Activated naive CD4-positive, alpha-beta T cell treated with anti-CD3 and anti-CD28 coated beads, Interleukin-2, amount 50 U/mL, for 72 hours (primary cell): ENCODE results near the gene XPOT. TPM values are rescaled to one million over a fixed set of nuclear protein-coding genes. Genes with fewer than 3 reads are reported as not detected.
"Not testable (repeated sequence)": the region's sequence is repeated elsewhere in the genome, so short reads cannot be mapped to it uniquely, and the experiment has no call there.

Experiments used
- ATAC-seq, 2 donors: fragments of 150-1000 bp; cut with Tn5 transposase; 2 replicates each; pipeline ENCODE4 v1.10.0; 2021; ENCODE audit warnings: mild to moderate bottlenecking in 2 of 2, moderate library complexity in 2 of 2
- DNase-seq, 2 donors: peaks; one replicate each; pipeline ENCODE4 v3.0.0; 2021 to 2022; ENCODE audit warnings: low spot score in 2 of 2
- H3K27ac Mint-ChIP-seq, 2 donors: one replicate each; pipeline ENCODE4 v1.8.0; 2022; ENCODE audit warnings: mild to moderate bottlenecking in 2 of 2, mixed read lengths in 2 of 2
- H3K36me3 Mint-ChIP-seq, 2 donors: one replicate each; pipeline ENCODE4 v1.8.0; 2022; ENCODE audit warnings: mixed read lengths in 2 of 2
- H3K9me3 Mint-ChIP-seq, 2 donors: one replicate each; pipeline ENCODE4 v1.8.0; 2022; ENCODE audit warnings: mixed read lengths in 2 of 2
- total RNA-seq, 2 donors: library from RNA; stranded (reverse); gene quantifications; one replicate each; pipeline ENCODE4 v1.2.3, GENCODE V29; 2022

XPOT gene
- 100 to 1,000 TPM; 124 to 138 TPM for total RNA-seq

- DNase-seq, result peak; percentile 88 to 97
These were observed at the start of gene XPOT for GRCh38 chr12:64403707-64404469. XPOT (plus strand) TSS chr12:64404392; CDS start chr12:64410036, 5,644 bp downstream.

DNA sequence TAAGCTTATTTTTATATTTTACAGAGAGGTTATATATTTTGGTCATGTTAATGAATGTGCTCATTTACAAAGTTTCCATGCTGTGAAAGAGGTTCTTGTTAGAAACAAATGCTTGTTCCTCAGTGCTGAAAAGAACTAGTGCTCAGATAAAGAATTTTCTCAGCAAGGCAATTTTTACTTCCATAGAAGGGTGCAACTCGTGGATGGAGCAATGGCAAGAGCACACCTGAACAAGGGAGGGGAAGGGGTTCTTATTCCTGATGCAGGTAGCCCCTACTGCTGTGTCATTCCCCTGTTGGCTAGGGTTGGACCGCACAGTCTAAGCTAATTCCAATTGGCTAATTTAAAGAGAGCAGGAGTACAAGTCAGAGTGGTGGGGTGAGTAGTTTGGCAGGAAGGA lies 48.0 kb upstream of the XPOT start:
- not testable (repeated sequence) for H3K36me3 Mint-ChIP-seq, H3K27ac Mint-ChIP-seq, ATAC-seq, H3K9me3 Mint-ChIP-seq, DNase-seq

More at GRCh38 chr12:64403707-64404469, at the start of gene XPOT:
- ATAC-seq, result peak; percentile 91 to 97
- Mint-ChIP-seq H3K9me3 (peaks cover 0 to 4% of the 10 kb centered on the region in 2 donors), H3K27ac (peak within 1 kb of the TSS; percentile 99 to 100), H3K36me3 (peaks cover 13 to 20% of the 10 kb centered on the region in 2 donors)

DNA sequence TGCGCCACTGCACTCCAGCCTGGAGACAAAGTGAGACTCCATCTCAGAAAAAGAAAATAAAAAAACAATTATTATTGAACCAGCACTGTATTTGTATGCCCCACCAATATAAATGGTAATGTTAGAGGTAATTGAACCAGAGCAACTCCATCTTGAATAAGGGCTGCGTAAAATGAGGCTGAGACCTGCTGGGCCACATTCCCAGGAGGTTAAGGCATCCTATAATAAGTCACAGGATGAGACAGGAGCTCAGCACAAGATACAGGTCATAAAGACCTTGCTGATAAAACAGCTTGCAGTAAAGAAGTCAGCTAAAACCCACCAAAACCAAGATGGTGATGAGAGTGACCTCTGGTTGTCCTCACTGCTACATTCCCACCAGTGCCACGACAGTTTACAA lies 43.0 kb upstream of the XPOT start:
- H3K36me3 Mint-ChIP-seq, ATAC-seq, H3K9me3 Mint-ChIP-seq, DNase-seq, H3K27ac Mint-ChIP-seq: not testable (repeated sequence)

GRCh38 chr12:64362721-64363305 lies 41.4 kb upstream of the XPOT start:
- Mint-ChIP-seq H3K27ac (no peak overlapping the region), H3K9me3 (no peaks in the 10 kb centered on the region), H3K36me3 (no peaks in the 10 kb centered on the region)
- ATAC-seq, result no peak
- no peak for DNase-seq

GRCh38 chr12:64383675-64384074 lies 20.5 kb upstream of the XPOT start:
- Mint-ChIP-seq H3K27ac (no peak overlapping the region), H3K9me3 (peaks cover 8 to 14% of the 10 kb centered on the region in 2 donors), H3K36me3 (peaks cover 5 to 18% of the 10 kb centered on the region in 2 donors)
- DNase-seq, result no peak
- no peak for ATAC-seq

- DNase-seq, result no peak
- peak overlapping the region; percentile 10 to 79 for H3K27ac Mint-ChIP-seq
- peaks cover 5 to 18% of the 10 kb centered on the region in 2 donors for H3K36me3 Mint-ChIP-seq
- ATAC-seq, result peak; percentile 25 to 54
- H3K9me3 Mint-ChIP-seq, result peaks cover 8 to 14% of the 10 kb centered on the region in 2 donors
These were observed 19.2 kb upstream of the XPOT start for GRCh38 chr12:64385019-64385418.

DNA sequence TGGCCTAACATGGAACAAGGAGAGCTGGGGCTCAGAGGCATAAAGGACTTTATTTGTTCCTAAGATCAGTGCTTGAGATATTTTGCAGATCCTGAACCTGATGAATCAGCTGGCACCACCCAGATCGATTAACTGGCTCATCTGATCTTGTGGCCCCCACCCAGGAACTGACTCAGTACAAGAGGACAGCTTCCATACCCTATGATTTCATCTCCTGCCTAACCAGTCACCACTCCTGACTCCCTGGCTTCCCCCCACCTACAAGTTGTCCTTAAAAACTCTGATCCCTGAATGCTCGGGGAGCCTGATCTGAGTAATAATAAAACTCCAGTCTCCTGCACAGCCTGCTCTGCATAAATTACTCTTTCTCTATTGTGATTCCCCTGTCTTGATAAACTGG lies 18.7 kb upstream of the XPOT start:
- ATAC-seq, result peak; percentile 94 to 97
- H3K36me3 Mint-ChIP-seq, result peaks cover 5 to 14% of the 10 kb centered on the region in 2 donors
- H3K27ac Mint-ChIP-seq, result peak overlapping the region; percentile 10 to 79
- peak; percentile 40 to 80 for DNase-seq
- H3K9me3 Mint-ChIP-seq, result peaks cover 3 to 10% of the 10 kb centered on the region in 2 donors

GRCh38 chr12:64387197-64387816 lies 16.9 kb upstream of the XPOT start:
- no peaks in the 10 kb centered on the region for H3K9me3 Mint-ChIP-seq
- H3K27ac Mint-ChIP-seq, result no peak overlapping the region
- ATAC-seq (no peak), DNase-seq (no peak)
- no peaks in the 10 kb centered on the region for H3K36me3 Mint-ChIP-seq

DNA sequence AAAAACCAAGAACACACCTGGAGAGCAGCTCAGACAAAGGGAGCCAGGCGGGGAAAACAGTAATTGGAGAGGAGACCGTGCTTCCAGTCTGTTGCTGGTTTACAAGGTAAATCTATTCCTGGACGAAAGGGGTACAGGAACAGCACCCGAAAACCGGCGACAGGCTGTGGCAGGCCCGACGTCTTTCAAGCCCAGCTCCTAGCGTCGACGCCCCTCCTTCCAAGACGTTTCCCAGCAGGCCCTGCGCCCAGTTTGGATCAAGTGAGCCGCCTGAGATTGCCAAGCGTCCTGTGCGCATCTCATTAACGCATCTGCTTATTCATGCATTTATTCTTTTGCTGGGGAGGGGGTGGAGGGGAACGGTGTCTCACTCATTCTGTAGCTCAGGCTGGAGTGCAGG lies 15.0 kb upstream of the XPOT start:
- Mint-ChIP-seq H3K36me3 (no peaks in the 10 kb centered on the region), H3K27ac (no peak overlapping the region), H3K9me3 (no peaks in the 10 kb centered on the region)
- no peak for DNase-seq
- ATAC-seq, result no peak

- ATAC-seq, result peak; percentile 16 to 52
- Mint-ChIP-seq H3K27ac (peak within 1 kb of the TSS in 1 of 2 donors; percentile 60), H3K36me3 (no peaks in the 10 kb centered on the region)
These were observed 13.8 kb upstream of the XPOT start, which contains the start of gene C12orf56 for GRCh38 chr12:64390275-64390851. C12orf56 (minus strand) TSS chr12:64390758; CDS start chr12:64390565, 193 bp downstream.

DNA sequence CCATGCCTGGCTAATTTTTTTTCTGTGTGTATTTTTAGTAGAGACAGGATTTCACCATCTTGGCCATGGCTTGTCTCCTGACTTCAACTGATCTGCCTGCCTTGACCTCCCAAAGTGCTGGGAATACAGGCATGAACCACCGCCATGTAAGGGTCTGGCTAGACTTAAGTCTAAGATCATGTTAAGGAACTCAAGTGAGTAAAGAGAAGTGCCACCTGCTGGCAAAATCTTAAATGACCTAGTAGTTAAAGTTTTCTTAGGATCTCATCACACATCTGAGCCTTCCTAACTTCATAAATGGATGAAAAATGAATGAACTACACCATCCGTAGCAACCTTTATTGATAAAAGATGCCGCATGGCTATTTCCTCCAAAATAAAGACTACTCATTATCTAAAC lies 12.0 kb upstream of the XPOT start:
- Mint-ChIP-seq H3K27ac (no peak overlapping the region), H3K36me3 (no peaks in the 10 kb centered on the region), H3K9me3 (no peaks in the 10 kb centered on the region)
- peak in 1 of 2 donors; percentile 35 for ATAC-seq
- DNase-seq, result no peak

More at GRCh38 chr12:64390275-64390851, 13.8 kb upstream of the XPOT start, which contains the start of gene C12orf56:
- DNase-seq, result no peak
- H3K9me3 Mint-ChIP-seq, result no peaks in the 10 kb centered on the region

- ATAC-seq, result no peak
- DNase-seq, result no peak
- Mint-ChIP-seq H3K27ac (no peak overlapping the region), H3K9me3 (no peaks in the 10 kb centered on the region), H3K36me3 (no peaks in the 10 kb centered on the region)
These were observed 8.5 kb upstream of the XPOT start for GRCh38 chr12:64395739-64396138.

GRCh38 chr12:64400041-64400440 lies 4.2 kb upstream of the XPOT start:
- no peak for DNase-seq
- ATAC-seq, result no peak
- Mint-ChIP-seq H3K27ac (peak overlapping the region in 1 of 2 donors; percentile 6), H3K9me3 (peaks cover 0 to 4% of the 10 kb centered on the region in 2 donors), H3K36me3 (peaks cover under 1 to 5% of the 10 kb centered on the region in 2 donors)

- Mint-ChIP-seq H3K27ac (peak overlapping the region in 1 of 2 donors; percentile 30), H3K36me3 (peaks cover 13 to 15% of the 10 kb centered on the region in 2 donors), H3K9me3 (peaks cover 0 to 4% of the 10 kb centered on the region in 2 donors)
- DNase-seq (no peak), ATAC-seq (no peak)
These were observed 2.0 kb upstream of the XPOT start for GRCh38 chr12:64402181-64402580.

DNA sequence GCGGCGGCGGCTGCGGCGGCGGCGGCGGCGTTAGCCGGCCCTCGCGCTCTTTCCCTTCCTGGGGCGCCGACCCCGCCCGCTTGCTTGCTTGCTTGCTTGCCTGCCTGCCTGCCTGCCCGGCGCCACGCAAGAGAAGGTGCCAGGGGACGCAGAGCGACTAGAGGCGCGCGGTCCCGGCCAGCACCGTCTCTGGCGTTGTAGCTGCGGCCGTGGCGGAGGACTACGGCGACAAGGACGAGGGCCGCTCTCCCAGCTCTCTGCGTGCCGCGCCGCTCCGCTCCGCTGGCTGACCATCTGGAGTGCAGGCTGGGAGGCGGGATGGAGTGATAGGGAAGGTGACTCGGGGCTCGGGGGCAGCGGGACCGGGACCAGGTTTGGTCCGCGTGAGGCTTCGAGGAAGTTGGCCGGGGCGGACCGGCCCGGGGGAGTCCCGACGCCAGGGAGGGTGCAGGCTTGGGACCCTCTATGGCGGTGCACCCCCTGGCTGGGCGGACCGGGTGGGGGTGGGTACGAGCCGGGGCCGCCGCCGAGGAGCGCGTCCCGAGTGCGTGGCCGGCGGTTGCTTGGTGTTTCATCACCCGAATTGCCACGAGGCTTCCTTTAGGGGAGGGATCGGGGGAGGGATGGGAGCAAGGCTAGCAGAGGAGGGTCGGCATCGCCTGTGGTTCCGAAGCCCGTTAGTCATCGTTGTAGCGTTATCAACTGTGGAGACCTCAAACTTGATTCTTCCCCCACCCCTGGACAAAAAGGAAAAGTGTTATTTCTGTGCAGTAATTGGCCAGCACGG lies 471 bp downstream of the XPOT start:
- Mint-ChIP-seq H3K36me3 (peaks cover 13 to 20% of the 10 kb centered on the region in 2 donors), H3K9me3 (peaks cover 0 to 4% of the 10 kb centered on the region in 2 donors), H3K27ac (peak overlapping the region; percentile 99 to 100)
- ATAC-seq (peak; percentile 39 to 49), DNase-seq (peak; percentile 60 to 81)
